NCI-H146 (cell line): ENCODE results near the gene RHOF.
"Not testable (repeated sequence)": the region's sequence is repeated elsewhere in the genome, so short reads cannot be mapped to it uniquely, and the experiment has no call there.

ENCODE experiments used
- DNase-seq: peaks from one replicate; lab custom pipeline; 2025; lab: John Stamatoyannopoulos, UW

The RHOF gene

GRCh38 chr12:121773011-121773777, 20.3 kb downstream of the RHOF start:
- DNase-seq = peak; percentile 64

- no peak for DNase-seq
Observed at GRCh38 chr12:121770813-121771625, 22.5 kb downstream of the RHOF start.

- DNase-seq = no peak
Observed at GRCh38 chr12:121770388-121770787, 23.1 kb downstream of the RHOF start.

GRCh38 chr12:121769831-121770301, 23.6 kb downstream of the RHOF start:
- no peak for DNase-seq

- DNase-seq = no peak
Observed at GRCh38 chr12:121769297-121769830, 24.1 kb downstream of the RHOF start.

GRCh38 chr12:121767525-121768016, 25.9 kb downstream of the RHOF start:
- DNase-seq = no peak

GRCh38 chr12:121766290-121767039, 27.0 kb downstream of the RHOF start:
- no peak for DNase-seq

GRCh38 chr12:121765573-121765972, 27.9 kb downstream of the RHOF start:
- DNase-seq = no peak

- no peak for DNase-seq
Observed at GRCh38 chr12:121764808-121765207, 28.7 kb downstream of the RHOF start.

- DNase-seq = no peak
Observed at GRCh38 chr12:121762269-121762668, 31.2 kb downstream of the RHOF start.

- DNase-seq = not testable (repeated sequence)
Observed at GRCh38 chr12:121758536-121758935, 35.0 kb downstream of the RHOF start.

- no peak for DNase-seq
Observed at GRCh38 chr12:121755591-121755990, 37.9 kb downstream of the RHOF start.

GRCh38 chr12:121754836-121755235, 38.7 kb downstream of the RHOF start:
- no peak for DNase-seq

GRCh38 chr12:121753844-121754264, 39.6 kb downstream of the RHOF start:
- DNase-seq = no peak

GRCh38 chr12:121751749-121752351, 41.6 kb downstream of the RHOF start:
- DNase-seq = no peak

- no peak for DNase-seq
Observed at GRCh38 chr12:121751034-121751433, 42.5 kb downstream of the RHOF start.

- no peak for DNase-seq
Observed at GRCh38 chr12:121750507-121750955, 43.0 kb downstream of the RHOF start.

GRCh38 chr12:121749267-121749666, 44.2 kb downstream of the RHOF start:
- DNase-seq = no peak

- DNase-seq = no peak
Observed at GRCh38 chr12:121748571-121749265, 44.8 kb downstream of the RHOF start.

GRCh38 chr12:121748218-121748570, 45.3 kb downstream of the RHOF start:
- no peak for DNase-seq

- not testable (repeated sequence) for DNase-seq
Observed at GRCh38 chr12:121745545-121745944, 47.9 kb downstream of the RHOF start.
